ENCODE measurements around the gene CUBN.

CUBN gene

GRCh38 chr10:17109475-17110207, 20.0 kb downstream of the CUBN start:
- Histone ChIP-seq H3K9me3 (no peaks in the 10 kb centered on the region), H3K27me3 (ENCODE audit: low read depth) (no peaks in the 10 kb centered on the region), H3K4me3 (no peak overlapping the region), H3K4me1 (no peaks in the 10 kb centered on the region), H3K36me3 (replicated peaks) (no peaks in the 10 kb centered on the region)
- in situ Hi-C loops (cut with MboI; ENCODE audit: low sequenced_read_pairs): no loop called here
- DNase-seq (ENCODE audit: low spot score in 2 of 2): no peak

GRCh38 chr10:17109046-17109445, 20.6 kb downstream of the CUBN start:
- no peak for DNase-seq (ENCODE audit: low spot score in 2 of 2)
- Histone ChIP-seq H3K4me3 (no peak overlapping the region), H3K36me3 (replicated peaks) (no peaks in the 10 kb centered on the region), H3K4me1 (no peaks in the 10 kb centered on the region), H3K27me3 (ENCODE audit: low read depth) (no peaks in the 10 kb centered on the region), H3K9me3 (no peaks in the 10 kb centered on the region)
- in situ Hi-C loops (cut with MboI; ENCODE audit: low sequenced_read_pairs): no loop called here

GRCh38 chr10:17106991-17107390, 22.6 kb downstream of the CUBN start:
- Histone ChIP-seq H3K4me1 (no peaks in the 10 kb centered on the region), H3K9me3 (no peaks in the 10 kb centered on the region), H3K27me3 (ENCODE audit: low read depth) (no peaks in the 10 kb centered on the region), H3K36me3 (replicated peaks) (no peaks in the 10 kb centered on the region), H3K4me3 (no peak overlapping the region)
- in situ Hi-C loops (cut with MboI; ENCODE audit: low sequenced_read_pairs): no loop called here
- DNase-seq (ENCODE audit: low spot score in 2 of 2): no peak

DNA sequence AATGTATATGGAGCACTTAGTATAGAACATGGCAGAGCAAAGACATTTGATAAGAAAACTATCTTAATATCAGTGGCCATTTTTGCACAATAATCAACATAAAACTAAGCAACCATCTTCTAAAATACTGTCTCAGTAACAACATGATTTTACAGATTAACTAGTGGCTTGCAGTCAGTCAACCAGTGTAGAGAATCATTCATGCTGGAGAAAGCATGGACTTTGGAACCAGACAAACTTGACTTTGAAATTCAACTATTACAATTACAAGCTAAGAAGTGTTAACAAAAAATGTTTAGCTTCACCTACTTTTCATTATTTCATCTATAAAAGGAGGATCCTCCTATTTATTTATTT, 27.7 kb downstream of the CUBN start:
- Histone ChIP-seq H3K36me3 (replicated peaks) (no peaks in the 10 kb centered on the region), H3K27me3 (ENCODE audit: low read depth) (no peaks in the 10 kb centered on the region), H3K4me3 (no peak overlapping the region), H3K4me1 (no peaks in the 10 kb centered on the region), H3K9me3 (no peaks in the 10 kb centered on the region)
- in situ Hi-C loops (cut with MboI; ENCODE audit: low sequenced_read_pairs): no loop called here
- DNase-seq (ENCODE audit: low spot score in 2 of 2): no peak

GRCh38 chr10:17101257-17101909, 28.2 kb downstream of the CUBN start:
- DNase-seq (ENCODE audit: low spot score in 2 of 2): no peak
- Histone ChIP-seq H3K4me3 (no peak overlapping the region), H3K27me3 (ENCODE audit: low read depth) (no peaks in the 10 kb centered on the region), H3K36me3 (replicated peaks) (no peaks in the 10 kb centered on the region), H3K9me3 (no peaks in the 10 kb centered on the region), H3K4me1 (no peaks in the 10 kb centered on the region)
- in situ Hi-C loops (cut with MboI; ENCODE audit: low sequenced_read_pairs): no loop called here

GRCh38 chr10:17100586-17100985, 29.0 kb downstream of the CUBN start:
- Histone ChIP-seq H3K9me3 (no peaks in the 10 kb centered on the region), H3K27me3 (ENCODE audit: low read depth) (no peaks in the 10 kb centered on the region), H3K4me1 (no peaks in the 10 kb centered on the region), H3K4me3 (no peak overlapping the region), H3K36me3 (replicated peaks) (no peaks in the 10 kb centered on the region)
- in situ Hi-C loops (cut with MboI; ENCODE audit: low sequenced_read_pairs): no loop called here
- no peak for DNase-seq (ENCODE audit: low spot score in 2 of 2)

DNA sequence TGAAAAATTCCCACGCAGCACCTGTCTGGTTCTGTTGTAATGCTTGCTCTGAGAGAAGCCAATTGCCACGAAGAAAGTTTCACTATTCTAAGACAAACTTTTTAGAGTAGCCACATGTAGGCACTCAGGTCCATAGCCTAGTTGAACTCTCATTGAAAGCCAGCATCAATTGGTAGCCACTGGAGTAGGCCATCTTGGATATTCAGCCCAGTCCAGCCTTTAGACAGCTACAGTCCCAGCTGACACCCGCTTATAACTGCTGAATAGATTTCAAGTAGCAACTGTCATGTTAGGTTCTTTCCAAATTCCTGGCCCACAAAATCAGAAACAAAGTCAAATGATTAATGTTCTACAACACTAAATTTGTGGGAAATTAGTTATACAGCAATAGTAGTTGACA, 31.6 kb downstream of the CUBN start:
- Histone ChIP-seq H3K4me1 (no peaks in the 10 kb centered on the region), H3K9me3 (no peaks in the 10 kb centered on the region), H3K27me3 (ENCODE audit: low read depth) (no peaks in the 10 kb centered on the region), H3K36me3 (replicated peaks) (no peaks in the 10 kb centered on the region), H3K4me3 (no peak overlapping the region)
- DNase-seq (ENCODE audit: low spot score in 2 of 2): no peak
- in situ Hi-C loops (cut with MboI; ENCODE audit: low sequenced_read_pairs): no loop called here

DNA sequence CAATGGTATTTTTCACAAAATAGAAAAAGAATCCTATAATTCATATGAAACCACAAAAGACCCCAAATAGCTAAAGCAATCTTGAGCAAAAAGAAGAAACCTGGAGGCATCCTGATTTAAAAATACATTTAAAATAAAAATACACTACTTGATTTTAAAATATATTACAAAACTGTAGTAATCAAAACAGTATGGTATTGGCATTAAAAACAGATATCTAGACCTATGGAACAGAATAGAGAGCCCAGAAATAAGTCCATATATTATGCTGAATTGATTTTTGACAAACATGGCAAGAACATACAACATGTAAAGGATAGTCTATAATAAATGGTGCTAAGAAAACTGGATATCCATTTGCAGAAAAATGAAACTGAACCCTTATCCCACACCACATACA, 34.8 kb downstream of the CUBN start:
- in situ Hi-C loops (cut with MboI; ENCODE audit: low sequenced_read_pairs): no loop called here

GRCh38 chr10:17092986-17093803, 36.4 kb downstream of the CUBN start:
- H3K4me1 ChIP-seq: peaks cover 14% of the 10 kb centered on the region
- H3K36me3 ChIP-seq (replicated peaks): no peaks in the 10 kb centered on the region
- in situ Hi-C loops (cut with MboI; ENCODE audit: low sequenced_read_pairs): no loop called here
- no peak for DNase-seq (ENCODE audit: low spot score in 2 of 2)
- no peaks in the 10 kb centered on the region for H3K27me3 ChIP-seq (ENCODE audit: low read depth)
- no peak overlapping the region for H3K4me3 ChIP-seq
- H3K9me3 ChIP-seq: no peaks in the 10 kb centered on the region

More for the DNA sequence above, 34.8 kb downstream of the CUBN start:
- Histone ChIP-seq H3K4me1 (no peaks in the 10 kb centered on the region; the same call in 1 of the 2 replicates), H3K27me3 (ENCODE audit: low read depth) (no peaks in the 10 kb centered on the region), H3K4me3 (no peak overlapping the region), H3K9me3 (no peaks in the 10 kb centered on the region), H3K36me3 (replicated peaks) (no peaks in the 10 kb centered on the region)
- no peak for DNase-seq (ENCODE audit: low spot score in 2 of 2)

- DNase-seq (ENCODE audit: low spot score in 2 of 2): no peak
- in situ Hi-C loops (cut with MboI; ENCODE audit: low sequenced_read_pairs): no loop called here
- Histone ChIP-seq H3K9me3 (no peaks in the 10 kb centered on the region), H3K4me3 (no peak overlapping the region), H3K4me1 (peaks cover 15% of the 10 kb centered on the region), H3K36me3 (replicated peaks) (no peaks in the 10 kb centered on the region), H3K27me3 (ENCODE audit: low read depth) (no peaks in the 10 kb centered on the region)
Observed at GRCh38 chr10:17092216-17092944, 37.2 kb downstream of the CUBN start.

- H3K4me3 ChIP-seq: no peak overlapping the region
- H3K27me3 ChIP-seq (ENCODE audit: low read depth): no peaks in the 10 kb centered on the region
- no peaks in the 10 kb centered on the region for H3K9me3 ChIP-seq
- in situ Hi-C loops (cut with MboI; ENCODE audit: low sequenced_read_pairs): no loop called here
- no peaks in the 10 kb centered on the region for H3K36me3 ChIP-seq (replicated peaks)
- peaks cover 15% of the 10 kb centered on the region for H3K4me1 ChIP-seq
- no peak for DNase-seq (ENCODE audit: low spot score in 2 of 2)
Observed at GRCh38 chr10:17088118-17088806, 41.3 kb downstream of the CUBN start.

- no peak for DNase-seq (ENCODE audit: low spot score in 2 of 2)
- in situ Hi-C loops (cut with MboI; ENCODE audit: low sequenced_read_pairs): no loop called here
Observed at GRCh38 chr10:17086865-17087367, 42.7 kb downstream of the CUBN start.

More at GRCh38 chr10:17086865-17087367, 42.7 kb downstream of the CUBN start:
- Histone ChIP-seq H3K27me3 (ENCODE audit: low read depth) (no peaks in the 10 kb centered on the region), H3K36me3 (replicated peaks) (no peaks in the 10 kb centered on the region), H3K9me3 (no peaks in the 10 kb centered on the region), H3K4me1 (peaks cover 15% of the 10 kb centered on the region), H3K4me3 (no peak overlapping the region)
